WTC11 (cell line): ENCODE results near the gene ADK. TPM values are rescaled to one million over a fixed set of nuclear protein-coding genes. Genes with fewer than 3 reads are reported as not detected.

Experiments used
- ATAC-seq: fragments of 200-7000 bp; cut with Tn5 transposase; 2 replicates; pipeline ENCODE4 v1.10.0; 2021; ENCODE audit warnings: mild to moderate bottlenecking, moderate library complexity
- CTCF ChIA-PET: fragments of 300-600 bp; sonication (Branson Sonifier 250); formaldehyde crosslinking; loops from one replicate; lab custom pipeline; 2021; ENCODE audit warnings: antibody characterized with exemption; lab: Charles Lee
- POLR2A ChIA-PET: fragments of 350-600 bp; sonication (Branson Sonifier 250); formaldehyde crosslinking; loops from one replicate; lab custom pipeline; 2021; ENCODE audit warnings: antibody characterized with exemption; lab: Charles Lee
- DNase-seq: peaks from one replicate; pipeline ENCODE4 v3.0.0; 2021; ENCODE audit warnings: low spot score
- H3K27ac Mint-ChIP-seq: 2 replicates; pipeline ENCODE4 v1.8.0; 2021; ENCODE audit warnings: mixed read lengths
- H3K27me3 Mint-ChIP-seq: 2 replicates; pipeline ENCODE4 v1.8.0; 2021; ENCODE audit warnings: low read depth, mild to moderate bottlenecking, moderate library complexity, mixed read lengths
- H3K36me3 Mint-ChIP-seq: 2 replicates; pipeline ENCODE4 v1.8.0; 2021; ENCODE audit warnings: mixed read lengths
- H3K4me1 Mint-ChIP-seq: 2 replicates; pipeline ENCODE4 v1.8.0; 2022; ENCODE audit warnings: mixed read lengths
- H3K4me3 Mint-ChIP-seq: 2 replicates; pipeline ENCODE4 v1.8.0; 2021; ENCODE audit warnings: mild to moderate bottlenecking, moderate library complexity, mixed read lengths
- H3K9me3 Mint-ChIP-seq: 2 replicates; pipeline ENCODE4 v1.8.0; 2021; ENCODE audit warnings: mixed read lengths
- CBFB ChIP-seq: sonication (generic); formaldehyde crosslinking; IDR thresholded peaks from 2 replicates; pipeline ENCODE4 v1.8.1; 2022; ENCODE audit warnings: mild to moderate bottlenecking, low read depth, missing genetic modification reagents
- EMX1 ChIP-seq: fragments of 250-450 bp; sonication (Bioruptor Pico); IDR thresholded peaks from 2 replicates; pipeline ENCODE4 v1.8.0; 2021; ENCODE audit warnings: mild to moderate bottlenecking
- GTF2I ChIP-seq: fragments of 250-450 bp; sonication (Bioruptor Pico); conservative IDR thresholded peaks from 2 replicates; pipeline ENCODE4 v1.4.0; 2021; ENCODE audit warnings: mild to moderate bottlenecking
- KAT7 ChIP-seq: sonication (generic); formaldehyde crosslinking; IDR thresholded peaks from 2 replicates; pipeline ENCODE4 v1.8.1; 2023; ENCODE audit warnings: missing genetic modification reagents, mild to moderate bottlenecking, borderline replicate concordance
- MXD4 ChIP-seq: fragments of 250-450 bp; sonication (Bioruptor Pico); IDR thresholded peaks from 2 replicates; pipeline ENCODE4 v1.8.0; 2021; ENCODE audit warnings: mild to moderate bottlenecking, moderate library complexity, borderline replicate concordance
- NR1H2 ChIP-seq: sonication (generic); formaldehyde crosslinking; IDR thresholded peaks from 2 replicates; pipeline ENCODE4 v1.9.0; 2021; ENCODE audit warnings: mild to moderate bottlenecking, moderate library complexity, missing genetic modification reagents
- OVOL2 ChIP-seq: fragments of 250-450 bp; sonication (Bioruptor Pico); IDR thresholded peaks from 2 replicates; pipeline ENCODE4 v1.9.0; 2021; ENCODE audit warnings: mild to moderate bottlenecking, borderline replicate concordance
- RELA ChIP-seq: sonication (generic); formaldehyde crosslinking; IDR thresholded peaks from 2 replicates; pipeline ENCODE4 v1.8.1; 2022; ENCODE audit warnings: missing genetic modification reagents, mild to moderate bottlenecking, borderline replicate concordance
- total RNA-seq: library from RNA; stranded (reverse); gene quantifications from 3 replicates; pipeline ENCODE4 v1.2.3, GENCODE V29; 2021
- TF ChIP-seq, protein P1 (sequence below): sonication (generic); formaldehyde crosslinking; IDR thresholded peaks from 2 replicates; pipeline ENCODE4 v1.8.0; 2023; ENCODE audit warnings: mild to moderate bottlenecking, missing genetic modification reagents
- TF ChIP-seq, protein P2 (sequence below): sonication (generic); formaldehyde crosslinking; IDR thresholded peaks from 2 replicates; pipeline ENCODE4 v1.8.1; 2022; ENCODE audit warnings: mild to moderate bottlenecking, missing genetic modification reagents, moderate library complexity, borderline replicate concordance
- TF ChIP-seq, protein P3 (sequence below): sonication (generic); formaldehyde crosslinking; IDR thresholded peaks from 2 replicates; pipeline ENCODE4 v1.8.0; 2023; ENCODE audit warnings: missing genetic modification reagents, mild to moderate bottlenecking, borderline replicate concordance
- TF ChIP-seq, protein P4 (sequence below): fragments of 250-450 bp; sonication (Bioruptor Pico); conservative IDR thresholded peaks from 2 replicates; pipeline ENCODE4 v1.9.0; 2021; ENCODE audit warnings: mild to moderate bottlenecking
- TF ChIP-seq, protein P5 (sequence below): fragments of 250-450 bp; sonication (Bioruptor Pico); IDR thresholded peaks from 2 replicates; pipeline ENCODE4 v1.9.0; 2021; ENCODE audit warnings: mild to moderate bottlenecking
- TF ChIP-seq, protein P6 (sequence below): sonication (generic); formaldehyde crosslinking; IDR thresholded peaks from 2 replicates; pipeline ENCODE4 v1.8.0; 2022; ENCODE audit warnings: missing genetic modification reagents
- TF ChIP-seq, protein P7 (sequence below): sonication (generic); formaldehyde crosslinking; IDR thresholded peaks from 2 replicates; pipeline ENCODE4 v1.8.0; 2022; ENCODE audit warnings: mild to moderate bottlenecking, missing genetic modification reagents

The ADK gene
- total RNA-seq, 1 experiment from 2014 or later, result 32.7 TPM

DNA sequence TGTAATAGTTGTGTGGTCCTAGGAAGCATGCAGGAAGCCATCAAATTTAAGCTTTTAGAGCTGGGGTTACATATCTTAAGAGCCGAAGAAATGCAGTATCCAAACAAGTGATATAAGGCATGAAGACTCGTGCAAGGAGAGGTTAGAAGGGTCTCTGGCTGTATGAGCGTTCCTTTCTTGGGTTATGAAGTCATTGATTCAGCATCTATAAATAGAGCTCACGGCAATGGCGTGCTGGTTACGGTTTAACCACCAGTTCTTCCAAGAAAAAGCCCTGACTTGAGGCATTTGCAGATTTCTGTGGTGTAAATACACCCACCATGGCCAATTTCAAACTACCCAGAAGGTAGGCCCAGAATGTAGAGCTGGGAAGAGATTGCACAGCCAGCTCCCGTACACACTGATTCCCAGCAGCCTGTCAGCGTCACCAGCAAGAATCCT lies 603.4 kb downstream of the ADK start:
- Mint-ChIP-seq H3K9me3 (no peaks in the 10 kb centered on the region), H3K27ac (no peak overlapping the region), H3K36me3 (no peaks in the 10 kb centered on the region), H3K27me3 (no peaks in the 10 kb centered on the region), H3K4me1 (peaks cover 9% of the 10 kb centered on the region), H3K4me3 (no peak overlapping the region)
- CTCF ChIA-PET, result no interaction called here
- ATAC-seq (no peak), DNase-seq (no peak)
- TF ChIP-seq RELA (no peak), GTF2I (no peak), MXD4 (CRISPR knock-in tag) (no peak), KAT7 (CRISPR knock-in tag) (no peak)
- TF ChIP-seq, protein P1, sequence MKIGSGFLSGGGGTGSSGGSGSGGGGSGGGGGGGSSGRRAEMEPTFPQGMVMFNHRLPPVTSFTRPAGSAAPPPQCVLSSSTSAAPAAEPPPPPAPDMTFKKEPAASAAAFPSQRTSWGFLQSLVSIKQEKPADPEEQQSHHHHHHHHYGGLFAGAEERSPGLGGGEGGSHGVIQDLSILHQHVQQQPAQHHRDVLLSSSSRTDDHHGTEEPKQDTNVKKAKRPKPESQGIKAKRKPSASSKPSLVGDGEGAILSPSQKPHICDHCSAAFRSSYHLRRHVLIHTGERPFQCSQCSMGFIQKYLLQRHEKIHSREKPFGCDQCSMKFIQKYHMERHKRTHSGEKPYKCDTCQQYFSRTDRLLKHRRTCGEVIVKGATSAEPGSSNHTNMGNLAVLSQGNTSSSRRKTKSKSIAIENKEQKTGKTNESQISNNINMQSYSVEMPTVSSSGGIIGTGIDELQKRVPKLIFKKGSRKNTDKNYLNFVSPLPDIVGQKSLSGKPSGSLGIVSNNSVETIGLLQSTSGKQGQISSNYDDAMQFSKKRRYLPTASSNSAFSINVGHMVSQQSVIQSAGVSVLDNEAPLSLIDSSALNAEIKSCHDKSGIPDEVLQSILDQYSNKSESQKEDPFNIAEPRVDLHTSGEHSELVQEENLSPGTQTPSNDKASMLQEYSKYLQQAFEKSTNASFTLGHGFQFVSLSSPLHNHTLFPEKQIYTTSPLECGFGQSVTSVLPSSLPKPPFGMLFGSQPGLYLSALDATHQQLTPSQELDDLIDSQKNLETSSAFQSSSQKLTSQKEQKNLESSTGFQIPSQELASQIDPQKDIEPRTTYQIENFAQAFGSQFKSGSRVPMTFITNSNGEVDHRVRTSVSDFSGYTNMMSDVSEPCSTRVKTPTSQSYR (CRISPR knock-in tag), result no peak
- TF ChIP-seq, protein P2, sequence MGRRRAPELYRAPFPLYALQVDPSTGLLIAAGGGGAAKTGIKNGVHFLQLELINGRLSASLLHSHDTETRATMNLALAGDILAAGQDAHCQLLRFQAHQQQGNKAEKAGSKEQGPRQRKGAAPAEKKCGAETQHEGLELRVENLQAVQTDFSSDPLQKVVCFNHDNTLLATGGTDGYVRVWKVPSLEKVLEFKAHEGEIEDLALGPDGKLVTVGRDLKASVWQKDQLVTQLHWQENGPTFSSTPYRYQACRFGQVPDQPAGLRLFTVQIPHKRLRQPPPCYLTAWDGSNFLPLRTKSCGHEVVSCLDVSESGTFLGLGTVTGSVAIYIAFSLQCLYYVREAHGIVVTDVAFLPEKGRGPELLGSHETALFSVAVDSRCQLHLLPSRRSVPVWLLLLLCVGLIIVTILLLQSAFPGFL (CRISPR knock-in tag), result no peak
- POLR2A ChIA-PET, result interaction anchor here (0.5 kb wide), 1 partner anchor 245 kb away, joined by 3 read pairs; no protein-coding TSS in a partner anchor

DNA sequence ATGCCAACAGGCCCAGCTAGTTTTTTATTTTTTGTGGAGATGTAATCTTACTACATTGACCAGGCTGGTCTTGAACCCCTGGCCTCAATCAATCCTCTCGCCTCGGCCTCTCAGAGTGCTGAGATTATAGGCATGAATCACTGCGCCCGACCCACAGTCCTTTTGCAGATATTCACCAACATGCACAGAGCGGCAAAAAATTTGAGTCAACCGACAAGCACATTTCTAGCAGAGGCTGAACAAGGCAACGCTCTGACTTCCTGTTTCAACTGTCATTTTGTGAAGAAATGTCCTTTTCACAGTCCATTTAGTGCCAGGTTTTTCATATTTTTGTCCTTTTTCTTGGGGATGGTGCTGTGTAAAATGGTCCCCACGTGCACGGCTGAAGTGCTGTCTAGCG lies 604.3 kb downstream of the ADK start:
- Mint-ChIP-seq H3K9me3 (no peaks in the 10 kb centered on the region), H3K4me1 (peaks cover 9% of the 10 kb centered on the region), H3K27ac (no peak overlapping the region), H3K36me3 (no peaks in the 10 kb centered on the region), H3K4me3 (no peak overlapping the region), H3K27me3 (no peaks in the 10 kb centered on the region)
- ChIA-PET POLR2A (interaction anchor here (0.6 kb wide), 1 partner anchor 517 kb away, joined by 3 read pairs; no protein-coding TSS in a partner anchor), CTCF (interaction anchor here (0.6 kb wide), 2 partner anchors 20 to 482 kb away, joined by 3 to 4 read pairs; no protein-coding TSS in a partner anchor)
- TF ChIP-seq, protein P3, sequence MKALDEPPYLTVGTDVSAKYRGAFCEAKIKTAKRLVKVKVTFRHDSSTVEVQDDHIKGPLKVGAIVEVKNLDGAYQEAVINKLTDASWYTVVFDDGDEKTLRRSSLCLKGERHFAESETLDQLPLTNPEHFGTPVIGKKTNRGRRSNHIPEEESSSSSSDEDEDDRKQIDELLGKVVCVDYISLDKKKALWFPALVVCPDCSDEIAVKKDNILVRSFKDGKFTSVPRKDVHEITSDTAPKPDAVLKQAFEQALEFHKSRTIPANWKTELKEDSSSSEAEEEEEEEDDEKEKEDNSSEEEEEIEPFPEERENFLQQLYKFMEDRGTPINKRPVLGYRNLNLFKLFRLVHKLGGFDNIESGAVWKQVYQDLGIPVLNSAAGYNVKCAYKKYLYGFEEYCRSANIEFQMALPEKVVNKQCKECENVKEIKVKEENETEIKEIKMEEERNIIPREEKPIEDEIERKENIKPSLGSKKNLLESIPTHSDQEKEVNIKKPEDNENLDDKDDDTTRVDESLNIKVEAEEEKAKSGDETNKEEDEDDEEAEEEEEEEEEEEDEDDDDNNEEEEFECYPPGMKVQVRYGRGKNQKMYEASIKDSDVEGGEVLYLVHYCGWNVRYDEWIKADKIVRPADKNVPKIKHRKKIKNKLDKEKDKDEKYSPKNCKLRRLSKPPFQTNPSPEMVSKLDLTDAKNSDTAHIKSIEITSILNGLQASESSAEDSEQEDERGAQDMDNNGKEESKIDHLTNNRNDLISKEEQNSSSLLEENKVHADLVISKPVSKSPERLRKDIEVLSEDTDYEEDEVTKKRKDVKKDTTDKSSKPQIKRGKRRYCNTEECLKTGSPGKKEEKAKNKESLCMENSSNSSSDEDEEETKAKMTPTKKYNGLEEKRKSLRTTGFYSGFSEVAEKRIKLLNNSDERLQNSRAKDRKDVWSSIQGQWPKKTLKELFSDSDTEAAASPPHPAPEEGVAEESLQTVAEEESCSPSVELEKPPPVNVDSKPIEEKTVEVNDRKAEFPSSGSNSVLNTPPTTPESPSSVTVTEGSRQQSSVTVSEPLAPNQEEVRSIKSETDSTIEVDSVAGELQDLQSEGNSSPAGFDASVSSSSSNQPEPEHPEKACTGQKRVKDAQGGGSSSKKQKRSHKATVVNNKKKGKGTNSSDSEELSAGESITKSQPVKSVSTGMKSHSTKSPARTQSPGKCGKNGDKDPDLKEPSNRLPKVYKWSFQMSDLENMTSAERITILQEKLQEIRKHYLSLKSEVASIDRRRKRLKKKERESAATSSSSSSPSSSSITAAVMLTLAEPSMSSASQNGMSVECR (CRISPR knock-in tag), result no peak
- TF ChIP-seq NR1H2 (CRISPR knock-in tag) (no peak), EMX1 (CRISPR knock-in tag) (no peak), OVOL2 (CRISPR knock-in tag) (no peak), CBFB (no peak)
- TF ChIP-seq, protein P4, sequence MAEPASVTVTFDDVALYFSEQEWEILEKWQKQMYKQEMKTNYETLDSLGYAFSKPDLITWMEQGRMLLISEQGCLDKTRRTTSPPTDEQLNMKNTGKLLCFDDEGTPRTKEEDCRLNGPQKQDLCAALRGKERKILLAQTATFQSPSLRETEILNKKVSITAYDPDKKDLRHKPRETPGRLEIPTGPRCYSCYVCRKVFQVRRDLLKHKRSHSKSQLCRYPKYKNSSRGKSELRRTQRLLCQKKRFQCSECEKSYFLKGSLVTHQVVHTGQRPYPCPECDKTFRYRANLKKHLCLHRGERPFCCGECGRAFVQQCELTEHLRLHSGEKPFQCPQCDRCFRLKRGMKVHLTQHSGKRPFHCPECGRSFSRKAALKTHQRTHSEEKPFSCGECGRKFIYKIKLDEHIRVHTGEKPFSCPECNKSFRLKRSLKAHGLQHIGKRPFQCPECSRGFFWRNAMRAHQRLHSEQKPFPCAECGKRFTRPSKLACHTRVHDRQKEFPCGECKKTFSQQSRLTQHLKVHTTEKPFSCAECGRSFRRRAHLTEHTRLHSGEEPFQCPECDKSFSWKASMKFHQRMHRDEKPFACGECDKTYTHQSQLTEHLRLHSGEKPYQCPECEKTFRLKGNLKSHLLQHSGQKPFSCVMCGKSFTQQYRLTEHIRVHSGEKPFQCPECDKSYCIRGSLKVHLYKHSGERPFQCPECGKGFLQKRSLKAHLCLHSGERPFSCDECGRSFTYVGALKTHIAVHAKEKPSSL, result no peak
- TF ChIP-seq, protein P5, sequence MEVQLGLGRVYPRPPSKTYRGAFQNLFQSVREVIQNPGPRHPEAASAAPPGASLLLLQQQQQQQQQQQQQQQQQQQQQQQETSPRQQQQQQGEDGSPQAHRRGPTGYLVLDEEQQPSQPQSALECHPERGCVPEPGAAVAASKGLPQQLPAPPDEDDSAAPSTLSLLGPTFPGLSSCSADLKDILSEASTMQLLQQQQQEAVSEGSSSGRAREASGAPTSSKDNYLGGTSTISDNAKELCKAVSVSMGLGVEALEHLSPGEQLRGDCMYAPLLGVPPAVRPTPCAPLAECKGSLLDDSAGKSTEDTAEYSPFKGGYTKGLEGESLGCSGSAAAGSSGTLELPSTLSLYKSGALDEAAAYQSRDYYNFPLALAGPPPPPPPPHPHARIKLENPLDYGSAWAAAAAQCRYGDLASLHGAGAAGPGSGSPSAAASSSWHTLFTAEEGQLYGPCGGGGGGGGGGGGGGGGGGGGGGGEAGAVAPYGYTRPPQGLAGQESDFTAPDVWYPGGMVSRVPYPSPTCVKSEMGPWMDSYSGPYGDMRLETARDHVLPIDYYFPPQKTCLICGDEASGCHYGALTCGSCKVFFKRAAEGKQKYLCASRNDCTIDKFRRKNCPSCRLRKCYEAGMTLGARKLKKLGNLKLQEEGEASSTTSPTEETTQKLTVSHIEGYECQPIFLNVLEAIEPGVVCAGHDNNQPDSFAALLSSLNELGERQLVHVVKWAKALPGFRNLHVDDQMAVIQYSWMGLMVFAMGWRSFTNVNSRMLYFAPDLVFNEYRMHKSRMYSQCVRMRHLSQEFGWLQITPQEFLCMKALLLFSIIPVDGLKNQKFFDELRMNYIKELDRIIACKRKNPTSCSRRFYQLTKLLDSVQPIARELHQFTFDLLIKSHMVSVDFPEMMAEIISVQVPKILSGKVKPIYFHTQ, result no peak
- TF ChIP-seq, protein P6, sequence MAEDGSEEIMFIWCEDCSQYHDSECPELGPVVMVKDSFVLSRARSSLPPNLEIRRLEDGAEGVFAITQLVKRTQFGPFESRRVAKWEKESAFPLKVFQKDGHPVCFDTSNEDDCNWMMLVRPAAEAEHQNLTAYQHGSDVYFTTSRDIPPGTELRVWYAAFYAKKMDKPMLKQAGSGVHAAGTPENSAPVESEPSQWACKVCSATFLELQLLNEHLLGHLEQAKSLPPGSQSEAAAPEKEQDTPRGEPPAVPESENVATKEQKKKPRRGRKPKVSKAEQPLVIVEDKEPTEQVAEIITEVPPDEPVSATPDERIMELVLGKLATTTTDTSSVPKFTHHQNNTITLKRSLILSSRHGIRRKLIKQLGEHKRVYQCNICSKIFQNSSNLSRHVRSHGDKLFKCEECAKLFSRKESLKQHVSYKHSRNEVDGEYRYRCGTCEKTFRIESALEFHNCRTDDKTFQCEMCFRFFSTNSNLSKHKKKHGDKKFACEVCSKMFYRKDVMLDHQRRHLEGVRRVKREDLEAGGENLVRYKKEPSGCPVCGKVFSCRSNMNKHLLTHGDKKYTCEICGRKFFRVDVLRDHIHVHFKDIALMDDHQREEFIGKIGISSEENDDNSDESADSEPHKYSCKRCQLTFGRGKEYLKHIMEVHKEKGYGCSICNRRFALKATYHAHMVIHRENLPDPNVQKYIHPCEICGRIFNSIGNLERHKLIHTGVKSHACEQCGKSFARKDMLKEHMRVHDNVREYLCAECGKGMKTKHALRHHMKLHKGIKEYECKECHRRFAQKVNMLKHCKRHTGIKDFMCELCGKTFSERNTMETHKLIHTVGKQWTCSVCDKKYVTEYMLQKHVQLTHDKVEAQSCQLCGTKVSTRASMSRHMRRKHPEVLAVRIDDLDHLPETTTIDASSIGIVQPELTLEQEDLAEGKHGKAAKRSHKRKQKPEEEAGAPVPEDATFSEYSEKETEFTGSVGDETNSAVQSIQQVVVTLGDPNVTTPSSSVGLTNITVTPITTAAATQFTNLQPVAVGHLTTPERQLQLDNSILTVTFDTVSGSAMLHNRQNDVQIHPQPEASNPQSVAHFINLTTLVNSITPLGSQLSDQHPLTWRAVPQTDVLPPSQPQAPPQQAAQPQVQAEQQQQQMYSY (CRISPR knock-in tag), result no peak
- TF ChIP-seq, protein P7, sequence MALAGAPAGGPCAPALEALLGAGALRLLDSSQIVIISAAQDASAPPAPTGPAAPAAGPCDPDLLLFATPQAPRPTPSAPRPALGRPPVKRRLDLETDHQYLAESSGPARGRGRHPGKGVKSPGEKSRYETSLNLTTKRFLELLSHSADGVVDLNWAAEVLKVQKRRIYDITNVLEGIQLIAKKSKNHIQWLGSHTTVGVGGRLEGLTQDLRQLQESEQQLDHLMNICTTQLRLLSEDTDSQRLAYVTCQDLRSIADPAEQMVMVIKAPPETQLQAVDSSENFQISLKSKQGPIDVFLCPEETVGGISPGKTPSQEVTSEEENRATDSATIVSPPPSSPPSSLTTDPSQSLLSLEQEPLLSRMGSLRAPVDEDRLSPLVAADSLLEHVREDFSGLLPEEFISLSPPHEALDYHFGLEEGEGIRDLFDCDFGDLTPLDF, result no peak
- DNase-seq (no peak), ATAC-seq (no peak)
